ENCODE results near the gene NFXL1.

Gene NFXL1

GRCh38 chr4:47876310-47876709 is 38.1 kb downstream of the NFXL1 start:
- Mint-ChIP-seq H3K36me3 (ENCODE audit: insufficient read depth) (peaks cover 30% of the 10 kb centered on the region), H3K4me3 (no peak overlapping the region), H3K9me3 (no peaks in the 10 kb centered on the region), H3K27ac (ENCODE audit: low read depth) (no peak overlapping the region), H3K27me3 (no peaks in the 10 kb centered on the region), H3K4me1 (peaks cover 5% of the 10 kb centered on the region)
- ATAC-seq (replicated peaks; ENCODE audit: extremely low read depth, poor library complexity, severe bottlenecking), result no peak
- DNase-seq (ENCODE audit: low spot score in 2 of 2), result no peak

GRCh38 chr4:47873877-47874541 is 40.4 kb downstream of the NFXL1 start:
- peaks cover 5% of the 10 kb centered on the region for H3K4me1 Mint-ChIP-seq
- no peaks in the 10 kb centered on the region for H3K27me3 Mint-ChIP-seq
- peaks cover 33% of the 10 kb centered on the region for H3K36me3 Mint-ChIP-seq (ENCODE audit: insufficient read depth)
- ATAC-seq (replicated peaks; ENCODE audit: extremely low read depth, poor library complexity, severe bottlenecking) (no peak), DNase-seq (ENCODE audit: low spot score in 2 of 2) (no peak)
- H3K4me3 Mint-ChIP-seq, result no peak overlapping the region
- H3K9me3 Mint-ChIP-seq, result no peaks in the 10 kb centered on the region
- H3K27ac Mint-ChIP-seq (ENCODE audit: low read depth), result peak overlapping the region; percentile 73

GRCh38 chr4:47863486-47863885 is 50.9 kb downstream of the NFXL1 start:
- H3K36me3 Mint-ChIP-seq (ENCODE audit: insufficient read depth), result peaks cover 4% of the 10 kb centered on the region
- H3K27ac Mint-ChIP-seq (ENCODE audit: low read depth), result no peak overlapping the region
- DNase-seq (ENCODE audit: low spot score in 2 of 2) (no peak), ATAC-seq (replicated peaks; ENCODE audit: extremely low read depth, poor library complexity, severe bottlenecking) (no peak)
- no peak overlapping the region for H3K4me3 Mint-ChIP-seq
- no peaks in the 10 kb centered on the region for H3K4me1 Mint-ChIP-seq
- no peaks in the 10 kb centered on the region for H3K27me3 Mint-ChIP-seq
- H3K9me3 Mint-ChIP-seq, result no peaks in the 10 kb centered on the region

GRCh38 chr4:47862297-47862696 is 52.1 kb downstream of the NFXL1 start:
- ATAC-seq (replicated peaks; ENCODE audit: extremely low read depth, poor library complexity, severe bottlenecking) (no peak), DNase-seq (ENCODE audit: low spot score in 2 of 2) (no peak)
- Mint-ChIP-seq H3K4me1 (no peaks in the 10 kb centered on the region), H3K27ac (ENCODE audit: low read depth) (no peak overlapping the region), H3K36me3 (ENCODE audit: insufficient read depth) (peaks cover 2% of the 10 kb centered on the region), H3K9me3 (no peaks in the 10 kb centered on the region), H3K4me3 (no peak overlapping the region), H3K27me3 (no peaks in the 10 kb centered on the region)

GRCh38 chr4:47860305-47860704 is 54.1 kb downstream of the NFXL1 start:
- no peak overlapping the region for H3K4me3 Mint-ChIP-seq
- H3K36me3 Mint-ChIP-seq (ENCODE audit: insufficient read depth), result peaks cover 1% of the 10 kb centered on the region
- no peaks in the 10 kb centered on the region for H3K27me3 Mint-ChIP-seq
- H3K9me3 Mint-ChIP-seq, result no peaks in the 10 kb centered on the region
- ATAC-seq (replicated peaks; ENCODE audit: extremely low read depth, poor library complexity, severe bottlenecking) (no peak), DNase-seq (ENCODE audit: low spot score in 2 of 2) (no peak)
- H3K4me1 Mint-ChIP-seq, result no peaks in the 10 kb centered on the region
- H3K27ac Mint-ChIP-seq (ENCODE audit: low read depth), result no peak overlapping the region

GRCh38 chr4:47858006-47858405 is 56.4 kb downstream of the NFXL1 start:
- Mint-ChIP-seq H3K27ac (ENCODE audit: low read depth) (no peak overlapping the region), H3K4me1 (no peaks in the 10 kb centered on the region), H3K4me3 (no peak overlapping the region), H3K27me3 (no peaks in the 10 kb centered on the region), H3K9me3 (no peaks in the 10 kb centered on the region), H3K36me3 (ENCODE audit: insufficient read depth) (peaks cover 5% of the 10 kb centered on the region)
- DNase-seq (ENCODE audit: low spot score in 2 of 2) (no peak), ATAC-seq (replicated peaks; ENCODE audit: extremely low read depth, poor library complexity, severe bottlenecking) (no peak)

GRCh38 chr4:47856713-47857112 is 57.7 kb downstream of the NFXL1 start:
- no peak overlapping the region for H3K4me3 Mint-ChIP-seq
- no peaks in the 10 kb centered on the region for H3K9me3 Mint-ChIP-seq
- no peaks in the 10 kb centered on the region for H3K27me3 Mint-ChIP-seq
- H3K36me3 Mint-ChIP-seq (ENCODE audit: insufficient read depth), result peaks cover 5% of the 10 kb centered on the region
- H3K27ac Mint-ChIP-seq (ENCODE audit: low read depth), result no peak overlapping the region
- ATAC-seq (replicated peaks; ENCODE audit: extremely low read depth, poor library complexity, severe bottlenecking), result no peak
- no peak for DNase-seq (ENCODE audit: low spot score in 2 of 2)
- no peaks in the 10 kb centered on the region for H3K4me1 Mint-ChIP-seq

- Mint-ChIP-seq H3K27ac (ENCODE audit: low read depth) (no peak overlapping the region), H3K36me3 (ENCODE audit: insufficient read depth) (peaks cover 9% of the 10 kb centered on the region), H3K27me3 (no peaks in the 10 kb centered on the region), H3K9me3 (no peaks in the 10 kb centered on the region), H3K4me3 (no peak overlapping the region), H3K4me1 (no peaks in the 10 kb centered on the region)
- DNase-seq (ENCODE audit: low spot score in 2 of 2), result no peak
- no peak for ATAC-seq (replicated peaks; ENCODE audit: extremely low read depth, poor library complexity, severe bottlenecking)
These were observed 59.0 kb downstream of the NFXL1 start for GRCh38 chr4:47855350-47855749.

- no peak for DNase-seq (ENCODE audit: low spot score in 2 of 2)
- Mint-ChIP-seq H3K4me3 (no peak overlapping the region), H3K9me3 (no peaks in the 10 kb centered on the region), H3K4me1 (no peaks in the 10 kb centered on the region), H3K27ac (ENCODE audit: low read depth) (no peak overlapping the region), H3K36me3 (ENCODE audit: insufficient read depth) (peaks cover 11% of the 10 kb centered on the region), H3K27me3 (no peaks in the 10 kb centered on the region)
- ATAC-seq (replicated peaks; ENCODE audit: extremely low read depth, poor library complexity, severe bottlenecking), result no peak
These were observed 62.2 kb downstream of the NFXL1 start for GRCh38 chr4:47852136-47852535.

GRCh38 chr4:47849466-47849865 is 64.9 kb downstream of the NFXL1 start:
- DNase-seq (ENCODE audit: low spot score in 2 of 2), result no peak
- peaks cover 14% of the 10 kb centered on the region for H3K36me3 Mint-ChIP-seq (ENCODE audit: insufficient read depth)
- H3K27me3 Mint-ChIP-seq, result no peaks in the 10 kb centered on the region
- H3K27ac Mint-ChIP-seq (ENCODE audit: low read depth), result no peak overlapping the region
- no peaks in the 10 kb centered on the region for H3K9me3 Mint-ChIP-seq
- ATAC-seq (replicated peaks; ENCODE audit: extremely low read depth, poor library complexity, severe bottlenecking), result no peak
- no peak overlapping the region for H3K4me3 Mint-ChIP-seq
- H3K4me1 Mint-ChIP-seq, result no peaks in the 10 kb centered on the region

GRCh38 chr4:47848041-47848440 is 66.3 kb downstream of the NFXL1 start:
- Mint-ChIP-seq H3K27ac (ENCODE audit: low read depth) (no peak overlapping the region), H3K4me3 (no peak overlapping the region), H3K27me3 (no peaks in the 10 kb centered on the region), H3K4me1 (no peaks in the 10 kb centered on the region), H3K36me3 (ENCODE audit: insufficient read depth) (peaks cover 9% of the 10 kb centered on the region), H3K9me3 (no peaks in the 10 kb centered on the region)
- ATAC-seq (replicated peaks; ENCODE audit: extremely low read depth, poor library complexity, severe bottlenecking) (no peak), DNase-seq (ENCODE audit: low spot score in 2 of 2) (no peak)

GRCh38 chr4:47842985-47843384 is 71.4 kb downstream of the NFXL1 start:
- Mint-ChIP-seq H3K27me3 (no peaks in the 10 kb centered on the region), H3K9me3 (no peaks in the 10 kb centered on the region), H3K4me1 (peaks cover 8% of the 10 kb centered on the region), H3K36me3 (ENCODE audit: insufficient read depth) (peaks cover 5% of the 10 kb centered on the region), H3K4me3 (no peak overlapping the region), H3K27ac (ENCODE audit: low read depth) (no peak overlapping the region)
- no peak for ATAC-seq (replicated peaks; ENCODE audit: extremely low read depth, poor library complexity, severe bottlenecking)
- DNase-seq (ENCODE audit: low spot score in 2 of 2), result no peak

- no peaks in the 10 kb centered on the region for H3K9me3 Mint-ChIP-seq
- H3K27me3 Mint-ChIP-seq, result no peaks in the 10 kb centered on the region
- DNase-seq (ENCODE audit: low spot score in 2 of 2) (no peak), ATAC-seq (replicated peaks; ENCODE audit: extremely low read depth, poor library complexity, severe bottlenecking) (no peak)
- H3K4me3 Mint-ChIP-seq, result no peak overlapping the region
- H3K27ac Mint-ChIP-seq (ENCODE audit: low read depth), result no peak overlapping the region
- peaks cover 33% of the 10 kb centered on the region for H3K4me1 Mint-ChIP-seq
- peaks cover 3% of the 10 kb centered on the region for H3K36me3 Mint-ChIP-seq (ENCODE audit: insufficient read depth)
These were observed 74.1 kb downstream of the NFXL1 start for GRCh38 chr4:47840291-47840690.

All from central memory CD8-positive, alpha-beta T cell (primary cell).